H1 (cell line): ENCODE results near the gene ASPHD2. TPM values are rescaled to one million over a fixed set of nuclear protein-coding genes. Genes with fewer than 3 reads are reported as not detected.
A peak's percentile ranks its signal among the peaks of the same experiment; 100 is the strongest.

Source experiments
- CTCF ChIA-PET: fragments of 300-600 bp; sonication (Branson Sonifier 250); formaldehyde crosslinking; loops from one replicate; lab custom pipeline; 2021; ENCODE audit not compliant: partially characterized antibody; lab: Charles Lee
- POLR2A ChIA-PET: fragments of 300-600 bp; sonication (Branson Sonifier 250); formaldehyde crosslinking; loops from one replicate; lab custom pipeline; 2021; ENCODE audit warnings: inconsistent platforms; ENCODE audit not compliant: partially characterized antibody; lab: Charles Lee
- DNase-seq, 2 experiments: peaks; one replicate each; pipeline versions ENCODE4 v3.0.0 to v3.0.0-alpha.2; 2010 to 2022; ENCODE audit warnings: low spot score in 2 of 2, low read depth in 1 of 2, mixed read lengths in 1 of 2
- FAIRE-seq: peaks from 2 replicates; lab custom pipeline; 2011; peaks lifted over from hg19 to GRCh38; lab: Jason Lieb, UNC
- H2AFZ ChIP-seq: 2 replicates; pipeline ENCODE4 v1.8.1; 2012; ENCODE audit warnings: low read length, inconsistent platforms
- H2AK5ac ChIP-seq: 2 replicates; pipeline ENCODE4 v1.6.1; 2013; ENCODE audit warnings: low read depth, low read length
- H2BK120ac ChIP-seq: replicated peaks from 2 replicates; pipeline ENCODE3; 2013; ENCODE audit warnings: low read depth, low read length, inconsistent platforms
- H2BK12ac ChIP-seq: 2 replicates; pipeline ENCODE4 v1.6.1; 2013; ENCODE audit warnings: low read depth, low read length
- H2BK15ac ChIP-seq: 2 replicates; pipeline ENCODE4 v1.6.1; 2013; ENCODE audit warnings: low read length
- H2BK20ac ChIP-seq: 2 replicates; pipeline ENCODE4 v1.6.1; 2013; ENCODE audit warnings: low read length
- H2BK5ac ChIP-seq: 2 replicates; pipeline ENCODE4 v1.6.1; 2013; ENCODE audit warnings: low read depth, low read length
- H3K14ac ChIP-seq: 2 replicates; pipeline ENCODE4 v1.6.1; 2013; ENCODE audit warnings: inconsistent platforms; ENCODE audit not compliant: insufficient read length
- H3K18ac ChIP-seq: 2 replicates; pipeline ENCODE4 v1.6.1; 2013; ENCODE audit warnings: low read length; ENCODE audit errors: extremely low read depth
- H3K23ac ChIP-seq: 2 replicates; pipeline ENCODE4 v1.6.1; 2013; ENCODE audit warnings: inconsistent platforms; ENCODE audit not compliant: insufficient read length
- H3K23me2 ChIP-seq: 2 replicates; pipeline ENCODE4 v1.6.1; 2013; ENCODE audit warnings: low read depth, low read length
- H3K27ac ChIP-seq: 2 replicates; pipeline ENCODE4 v1.6.1; 2011; ENCODE audit warnings: low read depth, low read length, inconsistent platforms
- H3K27me3 ChIP-seq, 4 experiments: replicated peaks in 1 of 4; 1 replicate in 1 of 4; 2 replicates in 3 of 4; pipeline versions ENCODE4 v1.6.1 to v1.8.1; 2011 to 2013; ENCODE audit warnings: low read length in 3 of 4, mild to moderate bottlenecking in 3 of 4, inconsistent platforms in 2 of 4, mixed read lengths in 2 of 4, moderate library complexity in 1 of 4; ENCODE audit not compliant: control insufficient read depth in 3 of 4, insufficient read depth in 3 of 4; ENCODE audit errors: extremely low read depth in 1 of 4
- H3K36me3 ChIP-seq, 4 experiments: 2 replicates each; pipeline versions ENCODE4 v1.6.1 to v1.8.1; 2011 to 2013; ENCODE audit warnings: mild to moderate bottlenecking in 4 of 4, low read length in 3 of 4, moderate library complexity in 2 of 4, control low read depth in 1 of 4, inconsistent platforms in 1 of 4; ENCODE audit not compliant: insufficient read depth in 4 of 4, control insufficient read depth in 2 of 4
- H3K4ac ChIP-seq: replicated peaks from 2 replicates; pipeline ENCODE3; 2013; ENCODE audit warnings: low read length, low read depth, mixed read lengths, inconsistent platforms; ENCODE audit not compliant: insufficient read length
- H3K4me1 ChIP-seq, 4 experiments: replicated peaks in 1 of 4; 1 replicate in 1 of 4; 2 replicates in 3 of 4; pipeline versions ENCODE4 v1.6.1 to v1.8.1; 2011 to 2013; ENCODE audit warnings: low read length in 3 of 4, inconsistent platforms in 2 of 4, mixed read lengths in 1 of 4; ENCODE audit not compliant: insufficient read depth in 4 of 4, control insufficient read depth in 3 of 4
- H3K4me2 ChIP-seq, 2 experiments: 2 replicates each; pipeline versions ENCODE4 v1.6.1 to v1.8.1; 2011 to 2013; ENCODE audit warnings: low read depth in 2 of 2, low read length in 2 of 2, control low read depth in 1 of 2, inconsistent platforms in 1 of 2, mild to moderate bottlenecking in 1 of 2; ENCODE audit not compliant: insufficient read depth in 1 of 2
- H3K4me3 ChIP-seq, 4 experiments: fragments of 200-600, 300-600 bp in 1 of 4; sonication (generic), shearing (Covaris generic), sonication (Bioruptor Twin) in 1 of 4; 2 replicates each; pipeline versions ENCODE4 v1.5.1 to v1.8.1; 2011 to 2016; ENCODE audit warnings: low read length in 4 of 4, low read depth in 3 of 4, control low read depth in 2 of 4, inconsistent platforms in 2 of 4, mild to moderate bottlenecking in 2 of 4, mixed read lengths in 1 of 4, moderate library complexity in 1 of 4; ENCODE audit not compliant: insufficient read depth in 2 of 4; ENCODE audit errors: extremely low read depth in 1 of 4
- H3K56ac ChIP-seq: replicated peaks from 2 replicates; pipeline ENCODE3; 2013; ENCODE audit warnings: low read depth, mild to moderate bottlenecking, mixed read lengths, low read length, inconsistent platforms; ENCODE audit not compliant: insufficient read length
- H3K79me1 ChIP-seq: 2 replicates; pipeline ENCODE4 v1.6.1; 2013; ENCODE audit warnings: low read depth, low read length, control low read depth
- H3K79me2 ChIP-seq, 2 experiments: 2 replicates each; pipeline versions ENCODE4 v1.6.1 to v1.8.1; 2012 to 2013; ENCODE audit warnings: low read length in 2 of 2, mild to moderate bottlenecking in 2 of 2, inconsistent platforms in 1 of 2; ENCODE audit not compliant: insufficient read depth in 2 of 2, control insufficient read depth in 1 of 2
- H3K9ac ChIP-seq, 4 experiments: replicated peaks in 1 of 4; 1 replicate in 1 of 4; 2 replicates in 3 of 4; pipeline versions ENCODE4 v1.6.1 to v1.8.1; 2011 to 2013; ENCODE audit warnings: low read depth in 3 of 4, low read length in 3 of 4, control low read depth in 2 of 4, mild to moderate bottlenecking in 2 of 4, moderate library complexity in 2 of 4, inconsistent platforms in 1 of 4; ENCODE audit errors: extremely low read depth in 1 of 4
- H3K9me3 ChIP-seq, 2 experiments: 2 replicates each; pipeline versions ENCODE4 v1.6.1 to v1.8.1; 2012 to 2013; ENCODE audit warnings: mild to moderate bottlenecking in 2 of 2, moderate library complexity in 2 of 2, control low read depth in 1 of 2, inconsistent platforms in 1 of 2, low read depth in 1 of 2, low read length in 1 of 2, mixed read lengths in 1 of 2; ENCODE audit not compliant: insufficient read depth in 2 of 2
- H4K20me1 ChIP-seq, 2 experiments: replicated peaks in 1 of 2; 2 replicates each; pipeline versions ENCODE3 to v1.8.1; 2011 to 2013; ENCODE audit warnings: inconsistent platforms in 2 of 2, low read length in 2 of 2, mild to moderate bottlenecking in 1 of 2; ENCODE audit not compliant: insufficient read depth in 2 of 2, control insufficient read depth in 1 of 2
- H4K5ac ChIP-seq: 2 replicates; pipeline ENCODE4 v1.6.1; 2013; ENCODE audit warnings: low read length, low read depth, mixed read lengths, inconsistent platforms; ENCODE audit not compliant: insufficient read length
- H4K8ac ChIP-seq: 2 replicates; pipeline ENCODE4 v1.8.0; 2013; ENCODE audit warnings: mild to moderate bottlenecking, moderate library complexity, low read length, inconsistent platforms; ENCODE audit not compliant: insufficient read depth; ENCODE audit errors: extremely low read depth
- H4K91ac ChIP-seq: replicated peaks from 2 replicates; pipeline ENCODE3; 2013; ENCODE audit warnings: low read length, mixed read lengths, inconsistent platforms; ENCODE audit not compliant: insufficient read length
- ATF3 ChIP-seq: IDR thresholded peaks from 2 replicates; pipeline ENCODE4 v1.6.1; 2011; ENCODE audit warnings: low read depth, mild to moderate bottlenecking, low read length; ENCODE audit not compliant: insufficient read depth
- BACH1 ChIP-seq: IDR thresholded peaks from 2 replicates; pipeline ENCODE4 v1.6.1; 2012; ENCODE audit warnings: low read length, improper control_type of control experiment
- CBX5 ChIP-seq: fragments of 300-800, 300-1000 bp; sonication (generic); IDR thresholded peaks from 2 replicates; pipeline ENCODE4 v1.7.1; 2016; ENCODE audit warnings: antibody characterized with exemption, low read length, low read depth
- CHD1 ChIP-seq: IDR thresholded peaks from 2 replicates; pipeline ENCODE4 v1.6.1; 2012; ENCODE audit warnings: low read depth, low read length, improper control_type of control experiment
- EZH2 ChIP-seq: fragments of 200-600 bp; sonication (generic); IDR thresholded peaks from 2 replicates; pipeline ENCODE4 v1.7.1; 2012; ENCODE audit warnings: low read depth, mild to moderate bottlenecking, moderate library complexity, low read length, inconsistent platforms; ENCODE audit not compliant: severe bottlenecking
- HDAC6 ChIP-seq: IDR thresholded peaks from one replicate; pipeline ENCODE4 v1.7.1; 2012; ENCODE audit warnings: low read depth, mild to moderate bottlenecking, inconsistent platforms, low read length, moderate library complexity
- JUN ChIP-seq: IDR thresholded peaks from 2 replicates; pipeline ENCODE4 v1.6.1; 2011; ENCODE audit warnings: low read depth, mild to moderate bottlenecking, improper control_type of control experiment, low read length
- MAFK ChIP-seq: IDR thresholded peaks from 2 replicates; pipeline ENCODE4 v1.6.1; 2012; ENCODE audit warnings: low read depth, mild to moderate bottlenecking, improper control_type of control experiment, low read length
- NRF1 ChIP-seq: IDR thresholded peaks from 2 replicates; pipeline ENCODE4 v1.6.1; 2011; ENCODE audit warnings: mild to moderate bottlenecking, low read depth, low read length, improper control_type of control experiment
- PHF8 ChIP-seq: fragments of 200-600 bp; sonication (generic); conservative IDR thresholded peaks from 2 replicates; pipeline ENCODE4 v1.7.1; 2012; ENCODE audit warnings: low read depth, mild to moderate bottlenecking, inconsistent platforms, low read length, moderate library complexity
- POLR2A ChIP-seq, 2 experiments: IDR thresholded peaks; 1 replicate in 1 of 2; 2 replicates in 1 of 2; pipeline ENCODE4 v1.6.1; 2011; ENCODE audit warnings: low read depth in 2 of 2, low read length in 2 of 2, mild to moderate bottlenecking in 2 of 2; ENCODE audit errors: control extremely low read depth in 1 of 2
- SP1 ChIP-seq: IDR thresholded peaks from 2 replicates; pipeline ENCODE4 v1.6.1; 2011; ENCODE audit warnings: low read depth, low read length
- SUZ12 ChIP-seq: fragments of 200-600 bp; sonication (generic); IDR thresholded peaks from 2 replicates; pipeline ENCODE4 v1.6.1; 2012; ENCODE audit warnings: mild to moderate bottlenecking, inconsistent platforms, low read length, moderate library complexity, mixed read lengths
- TBP ChIP-seq: IDR thresholded peaks from 2 replicates; pipeline ENCODE4 v1.6.1; 2011; ENCODE audit warnings: low read depth, low read length, improper control_type of control experiment
- WGBS, 2 experiments: shearing (Covaris generic) in 1 of 2; methylation state at CpG; one replicate each; pipeline versions ENCODE4 v1.1.6 to v1.1.7; 2013 to 2015; ENCODE audit warnings: low lambda C conversion rate in 2 of 2, mixed read lengths in 2 of 2, inconsistent platforms in 1 of 2, low coverage in 1 of 2, missing lambda C conversion rate in 1 of 2; ENCODE audit not compliant: insufficient replicate concordance in 2 of 2, insufficient coverage in 1 of 2, insufficient read length in 1 of 2; ENCODE audit errors: extremely low coverage in 1 of 2, missing lambda C conversion rate in 1 of 2; 5-methylcytosine and 5-hydroxymethylcytosine counted together
- polyA plus RNA-seq, 7 experiments: library from polyadenylated mRNA; depleted of rRNA in 3 of 7; stranded (reverse) in 5 of 7; unstranded in 2 of 7; fragments of >200 nt in 5 of 7; fragments of 200-250 nt in 2 of 7; gene quantifications; 1 replicate in 5 of 7; 2 replicates in 1 of 7; 4 replicates in 1 of 7; pipeline versions ENCODE4 v1.2.1 to v1.2.3, GENCODE V29; 2011 to 2013; ENCODE audit warnings: missing spikeins in 2 of 7, mixed read lengths in 2 of 7
- total RNA-seq: library from RNA; stranded (reverse); fragmentation: NEBNext Ultra II Directional; extraction: Animal tissue kit (Norgen Biotek cat#: 25700); gene quantifications from 2 replicates; pipeline ENCODE4 v1.2.1, GENCODE V29; 2021

ASPHD2 gene
- total and polyA plus RNA-seq, 2 of the 8 experiments (the other 6 are each of a cell fraction or from before 2014, with no cell fraction given), result 7.2 to 11.0 TPM

DNA sequence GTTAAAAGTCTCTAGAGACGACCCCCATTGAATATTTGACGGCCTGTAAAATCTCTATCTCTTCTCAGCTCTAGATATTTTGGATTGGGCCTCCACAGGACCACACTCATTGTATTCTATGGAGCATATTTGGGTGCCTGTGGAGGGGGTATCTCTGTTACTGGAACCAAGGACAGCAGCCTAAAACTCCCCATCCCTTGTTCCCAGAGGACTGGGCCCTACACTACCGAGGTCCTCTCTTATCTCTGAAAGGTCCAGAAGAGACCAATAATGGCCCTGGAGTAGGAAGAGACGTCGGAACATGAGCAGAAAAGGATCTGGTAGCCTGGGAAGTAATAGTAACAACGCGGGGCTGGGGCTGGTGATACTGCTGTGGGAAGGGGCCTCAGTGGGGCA is 54.0 kb downstream of the ASPHD2 start:
- no peak overlapping the region for H3K14ac ChIP-seq
- ChIA-PET CTCF (interaction anchor here (1.1 to 2.8 kb wide), 4 partner anchors 22 to 183 kb away, joined by 3 to 18 read pairs (median 4); no protein-coding TSS in a partner anchor), POLR2A (interaction anchor here (0.6 to 3.3 kb wide), 22 partner anchors 8 to 182 kb away, joined by 3 to 27 read pairs (median 5); partner anchors contain the start of gene TFIP11)
- no peak for FAIRE-seq
- no peak overlapping the region for H2BK120ac ChIP-seq
- H2BK20ac ChIP-seq, result no peak overlapping the region
- peak overlapping the region; percentile 87 to 96 for H3K4me2 ChIP-seq
- no peak for DNase-seq
- 15% methylated on average over 7 of the region's 7 CpGs; no CpG with 5 or more reads in 1 of the 2 experiments for WGBS, 2 experiments
- peak overlapping the region; percentile 45 for H4K5ac ChIP-seq
- peaks cover 2 to 8% (median 4%) of the 10 kb centered on the region in 4 experiments; a peak in 6 of 8 replicates for H3K36me3 ChIP-seq
- H3K79me1 ChIP-seq, result peaks cover 6% of the 10 kb centered on the region; the same call in 1 of the 2 replicates
- H3K4ac ChIP-seq, result no peak overlapping the region
- peaks cover 0 to 14% (median 6%) of the 10 kb centered on the region in 4 experiments; a peak in 5 of 7 replicates for H3K4me1 ChIP-seq
- peaks cover 11% of the 10 kb centered on the region for H3K23me2 ChIP-seq
- peak overlapping the region; percentile 76 for H3K27ac ChIP-seq
- peak overlapping the region; percentile 78 for H3K56ac ChIP-seq
- peaks cover 12 to 62% of the 10 kb centered on the region in 2 experiments for H3K79me2 ChIP-seq
- H3K4me3 ChIP-seq, result peak overlapping the region; percentile 77 to 99 (median 90)
- no peak overlapping the region; the same call in 1 of the 2 replicates for H2AFZ ChIP-seq
- no peaks in the 10 kb centered on the region for H3K9me3 ChIP-seq
- H3K27me3 ChIP-seq, result no peaks in the 10 kb centered on the region; a peak in 1 of 7 replicates
- H2BK15ac ChIP-seq, result no peak overlapping the region
- peak overlapping the region; percentile 71 for H4K91ac ChIP-seq
- H3K9ac ChIP-seq, result peak overlapping the region; percentile 82 to 90 (median 87)
- no peak overlapping the region for H2BK12ac ChIP-seq
- H2AK5ac ChIP-seq, result no peak overlapping the region
- H4K20me1 ChIP-seq, result peaks cover 0 to 2% of the 10 kb centered on the region in 2 experiments
- H3K18ac ChIP-seq, result 0 out of 2 replicates have a peak overlapping the region, but pooled peaks have one; percentile 13
- peak overlapping the region; percentile 41 for H2BK5ac ChIP-seq
- peak overlapping the region; percentile 99 for H4K8ac ChIP-seq
- no peak overlapping the region for H3K23ac ChIP-seq
- TF ChIP-seq NRF1 (no peak), HDAC6 (no peak), PHF8 (no peak), MAFK (no peak), ATF3 (no peak), TBP (no peak), POLR2A (IDR thresholded peaks at IDR 0.05; ENCODE audit: control extremely low read depth in 1 of 2, low read depth in 2 of 2, low read length in 2 of 2) (no peak), EZH2 (no peak), BACH1 (no peak), JUN (no peak), SUZ12 (no peak), CBX5 (no peak), SP1 (no peak), CHD1 (no peak)
